GM21619 (cell line): ENCODE data around the gene MAGEF1.

Experiments used
- ATAC-seq: cut with Tn5 transposase; IDR thresholded peaks from one replicate; pipeline ENCODE4 v1.9.1; 2021; ENCODE audit not compliant: unreplicated experiment

Gene MAGEF1

GRCh38 chr3:184725176-184725719, 13.4 kb upstream of the MAGEF1 start:
- no peak for ATAC-seq

- ATAC-seq, result no peak
These were observed 12.8 kb upstream of the MAGEF1 start for GRCh38 chr3:184724699-184725098.

- ATAC-seq, result no peak
These were observed 7.8 kb upstream of the MAGEF1 start for GRCh38 chr3:184719709-184720108.

- ATAC-seq, result no peak
These were observed 6.6 kb upstream of the MAGEF1 start for GRCh38 chr3:184718431-184718830.

- no peak for ATAC-seq
These were observed 5.6 kb upstream of the MAGEF1 start for GRCh38 chr3:184717399-184717983.

GRCh38 chr3:184716622-184717398, 4.9 kb upstream of the MAGEF1 start:
- ATAC-seq, result no peak

GRCh38 chr3:184715943-184716621, 4.2 kb upstream of the MAGEF1 start:
- ATAC-seq, result no peak

- no peak for ATAC-seq
These were observed 1.7 kb upstream of the MAGEF1 start for GRCh38 chr3:184713521-184713920.

- no peak for ATAC-seq
These were observed 1.1 kb upstream of the MAGEF1 start for GRCh38 chr3:184713040-184713355.

- peak; percentile 14 for ATAC-seq
These were observed 580 bp upstream of the MAGEF1 start for GRCh38 chr3:184712248-184713039.

- peak; percentile 47 for ATAC-seq
These were observed 883 bp downstream of the MAGEF1 start for GRCh38 chr3:184710870-184711492.

GRCh38 chr3:184703657-184704056, 8.2 kb downstream of the MAGEF1 start:
- no peak for ATAC-seq

- no peak for ATAC-seq
These were observed 11.1 kb downstream of the MAGEF1 start for GRCh38 chr3:184700759-184701158.

- no peak for ATAC-seq
These were observed 14.0 kb downstream of the MAGEF1 start for GRCh38 chr3:184697845-184698244.

GRCh38 chr3:184696697-184697096, 15.2 kb downstream of the MAGEF1 start:
- ATAC-seq, result no peak

GRCh38 chr3:184694716-184695115, 17.1 kb downstream of the MAGEF1 start:
- no peak for ATAC-seq

GRCh38 chr3:184694133-184694665, 17.7 kb downstream of the MAGEF1 start:
- ATAC-seq, result no peak

GRCh38 chr3:184693011-184693975, 18.6 kb downstream of the MAGEF1 start:
- no peak for ATAC-seq
